Keratinocyte (primary cell): Measurements from ENCODE around the gene RAB7B.

Source experiments
- CTCF ChIP-seq, 3 experiments: IDR thresholded peaks in 1 of 3; conservative IDR thresholded peaks in 1 of 3; optimal IDR thresholded peaks in 1 of 3; 2 replicates in 2 of 3; 3 replicates in 1 of 3; pipeline versions ENCODE3 to v1.5.1; 2011; ENCODE audit warnings: low read length in 3 of 3, mild to moderate bottlenecking in 3 of 3, moderate library complexity in 2 of 3, control low read depth in 1 of 3, inconsistent platforms in 1 of 3; ENCODE audit not compliant: insufficient read depth in 2 of 3; ENCODE audit errors: extremely low read depth in 1 of 3
- EZH2 ChIP-seq: IDR thresholded peaks from one replicate; pipeline ENCODE4 v1.6.1; 2012; ENCODE audit warnings: inconsistent platforms, mild to moderate bottlenecking, low read length, moderate library complexity

- no peak for TF ChIP-seq CTCF (optimal IDR thresholded peaks at IDR 0.05 in 1 of 3, IDR thresholded peaks at IDR 0.05 in 1 of 3, conservative IDR thresholded peaks at IDR 0.05 in 1 of 3; ENCODE audit: extremely low read depth in 1 of 3, insufficient read depth in 2 of 3, low read length in 3 of 3)
- TF ChIP-seq EZH2: no peak
Measured at GRCh38 chr1:206049293-206049692, 46.1 kb upstream of the RAB7B start.
